OCI-LY7 (cell line): ENCODE measurements around the gene NAGS.

Experiments
- EZH2phosphoT487 ChIP-seq: fragments of 200-600 bp; sonication (generic); IDR thresholded peaks from 2 replicates; pipeline ENCODE4 v1.6.1; 2018; ENCODE audit warnings: low read depth, borderline replicate concordance, mild to moderate bottlenecking, mixed run types, antibody characterized with exemption, low read length, moderate library complexity, mixed read lengths
- TF ChIP-seq, protein P1 (sequence below): fragments of 200-600 bp; sonication (generic); conservative IDR thresholded peaks from 2 replicates; pipeline ENCODE4 v1.5.1; 2014; ENCODE audit warnings: mild to moderate bottlenecking, antibody characterized with exemption, low read length, moderate library complexity, mixed read lengths

DNA sequence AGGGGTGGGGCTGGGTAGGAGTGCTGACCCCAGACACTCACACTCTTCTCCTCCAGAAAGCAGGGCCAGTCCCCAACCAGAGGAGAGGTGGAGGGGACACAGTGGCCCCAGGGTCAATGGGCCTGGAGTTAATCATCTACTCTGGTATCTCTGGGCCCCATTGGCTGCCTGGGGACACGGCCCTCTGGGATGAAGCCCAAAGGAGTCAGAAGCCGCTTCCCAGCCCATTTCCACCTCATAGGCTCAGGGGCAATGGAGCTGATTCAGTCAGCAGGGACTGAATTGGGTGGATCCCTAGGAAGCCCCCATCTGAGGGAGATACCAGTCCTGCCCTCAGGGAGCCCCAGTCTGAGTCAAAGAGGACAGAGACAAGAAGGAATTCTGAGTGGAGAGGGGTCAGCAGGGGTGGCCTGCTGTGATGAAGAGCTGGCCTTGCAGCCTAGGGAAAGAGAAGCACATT, 2.9 kb upstream of the NAGS start:
- TF ChIP-seq, protein P1, sequence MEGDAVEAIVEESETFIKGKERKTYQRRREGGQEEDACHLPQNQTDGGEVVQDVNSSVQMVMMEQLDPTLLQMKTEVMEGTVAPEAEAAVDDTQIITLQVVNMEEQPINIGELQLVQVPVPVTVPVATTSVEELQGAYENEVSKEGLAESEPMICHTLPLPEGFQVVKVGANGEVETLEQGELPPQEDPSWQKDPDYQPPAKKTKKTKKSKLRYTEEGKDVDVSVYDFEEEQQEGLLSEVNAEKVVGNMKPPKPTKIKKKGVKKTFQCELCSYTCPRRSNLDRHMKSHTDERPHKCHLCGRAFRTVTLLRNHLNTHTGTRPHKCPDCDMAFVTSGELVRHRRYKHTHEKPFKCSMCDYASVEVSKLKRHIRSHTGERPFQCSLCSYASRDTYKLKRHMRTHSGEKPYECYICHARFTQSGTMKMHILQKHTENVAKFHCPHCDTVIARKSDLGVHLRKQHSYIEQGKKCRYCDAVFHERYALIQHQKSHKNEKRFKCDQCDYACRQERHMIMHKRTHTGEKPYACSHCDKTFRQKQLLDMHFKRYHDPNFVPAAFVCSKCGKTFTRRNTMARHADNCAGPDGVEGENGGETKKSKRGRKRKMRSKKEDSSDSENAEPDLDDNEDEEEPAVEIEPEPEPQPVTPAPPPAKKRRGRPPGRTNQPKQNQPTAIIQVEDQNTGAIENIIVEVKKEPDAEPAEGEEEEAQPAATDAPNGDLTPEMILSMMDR, result no peak
- TF ChIP-seq EZH2phosphoT487, result no peak
